Neuronal stem cell (in vitro differentiated cells): ENCODE results near the gene ZBTB7C.

Experiments
- DNase-seq: peaks from one replicate; pipeline ENCODE4 v3.0.0-alpha.2; 2013; ENCODE audit warnings: low spot score
- H2AFZ ChIP-seq: one replicate; pipeline ENCODE4 v1.6.1; 2013; ENCODE audit warnings: mild to moderate bottlenecking, low read length, inconsistent platforms
- H2AK5ac ChIP-seq: 2 replicates; pipeline ENCODE4 v1.6.1; 2013; ENCODE audit warnings: low read depth, mild to moderate bottlenecking, inconsistent platforms, low read length, moderate library complexity, mixed read lengths
- H2BK120ac ChIP-seq: 2 replicates; pipeline ENCODE4 v1.6.1; 2013; ENCODE audit warnings: low read depth, mild to moderate bottlenecking, inconsistent platforms, low read length, moderate library complexity, mixed read lengths
- H2BK12ac ChIP-seq: one replicate; pipeline ENCODE4 v1.6.1; 2013; ENCODE audit warnings: low read length, inconsistent platforms
- H2BK15ac ChIP-seq: 2 replicates; pipeline ENCODE4 v1.6.1; 2013; ENCODE audit warnings: mild to moderate bottlenecking, low read length, inconsistent platforms, mixed read lengths
- H2BK5ac ChIP-seq: one replicate; pipeline ENCODE4 v1.6.1; 2013; ENCODE audit warnings: inconsistent platforms, mild to moderate bottlenecking, low read length, moderate library complexity
- H3K14ac ChIP-seq: one replicate; pipeline ENCODE4 v1.6.1; 2013; ENCODE audit warnings: low read length, inconsistent platforms
- H3K18ac ChIP-seq: 2 replicates; pipeline ENCODE4 v1.6.1; 2013; ENCODE audit warnings: low read length, inconsistent platforms
- H3K23ac ChIP-seq: 2 replicates; pipeline ENCODE4 v1.6.1; 2013; ENCODE audit warnings: low read depth, mild to moderate bottlenecking, mixed read lengths, low read length, inconsistent platforms; ENCODE audit not compliant: poor library complexity
- H3K27ac ChIP-seq: replicated peaks from 3 replicates; pipeline ENCODE4 v1.5.1; 2013; ENCODE audit warnings: low read length, inconsistent platforms
- H3K27me3 ChIP-seq, 3 experiments: 2 replicates each; pipeline ENCODE4 v1.6.1; 2013; ENCODE audit warnings: low read length in 3 of 3, mild to moderate bottlenecking in 2 of 3, inconsistent platforms in 1 of 3, low read depth in 1 of 3, mixed read lengths in 1 of 3, moderate library complexity in 1 of 3; ENCODE audit not compliant: control insufficient read depth in 3 of 3, insufficient read depth in 3 of 3
- H3K36me3 ChIP-seq, 2 donors: replicated peaks in 1 of 2; 2 replicates each; pipeline ENCODE4 v1.6.1; 2013; ENCODE audit warnings: low read length in 2 of 2; ENCODE audit not compliant: control insufficient read depth in 2 of 2, insufficient read depth in 2 of 2
- H3K4ac ChIP-seq: 2 replicates; pipeline ENCODE4 v1.6.1; 2013; ENCODE audit warnings: inconsistent platforms, mild to moderate bottlenecking, low read length, moderate library complexity
- H3K4me1 ChIP-seq, 2 donors: 1 replicate in 1 of 2; 2 replicates in 1 of 2; pipeline ENCODE4 v1.6.1; 2013; ENCODE audit warnings: low read length in 2 of 2, low read depth in 1 of 2; ENCODE audit not compliant: control insufficient read depth in 2 of 2, insufficient read depth in 1 of 2
- H3K4me2 ChIP-seq: one replicate; pipeline ENCODE4 v1.6.1; 2013; ENCODE audit warnings: mild to moderate bottlenecking, low read length, inconsistent platforms; ENCODE audit not compliant: insufficient read depth, poor library complexity, severe bottlenecking
- H3K4me3 ChIP-seq, 2 donors: 2 replicates each; pipeline ENCODE4 v1.5.1; 2013; ENCODE audit warnings: low read length in 2 of 2, mild to moderate bottlenecking in 2 of 2, inconsistent platforms in 1 of 2, moderate library complexity in 1 of 2
- H3K79me1 ChIP-seq: one replicate; pipeline ENCODE4 v1.6.1; 2013; ENCODE audit warnings: low read depth, mild to moderate bottlenecking, inconsistent platforms, low read length, moderate library complexity
- H3K9ac ChIP-seq: one replicate; pipeline ENCODE4 v1.6.1; 2013; ENCODE audit warnings: mild to moderate bottlenecking, low read depth, low read length, inconsistent platforms; ENCODE audit not compliant: poor library complexity
- H3K9me3 ChIP-seq, 2 donors: replicated peaks in 1 of 2; 2 replicates each; pipeline versions ENCODE3 to v1.6.1; 2013; ENCODE audit warnings: low read length in 2 of 2, mild to moderate bottlenecking in 2 of 2, inconsistent platforms in 1 of 2, low read depth in 1 of 2, mixed read lengths in 1 of 2, moderate library complexity in 1 of 2; ENCODE audit not compliant: control insufficient read depth in 2 of 2, insufficient read depth in 1 of 2
- H4K8ac ChIP-seq: one replicate; pipeline ENCODE4 v1.6.1; 2013; ENCODE audit warnings: low read depth, mild to moderate bottlenecking, inconsistent platforms, low read length, moderate library complexity
- H4K91ac ChIP-seq: one replicate; pipeline ENCODE4 v1.6.1; 2013; ENCODE audit warnings: low read length, low read depth, mild to moderate bottlenecking, inconsistent platforms; ENCODE audit not compliant: poor library complexity
- WGBS, 2 donors: extraction: QIAGEN DNeasy Blood & Tissue Kit; methylation state at CpG; one replicate each; pipeline ENCODE4 v1.1.7; 2013; ENCODE audit warnings: missing lambda C conversion rate in 2 of 2, mixed read lengths in 1 of 2; ENCODE audit not compliant: insufficient read length in 2 of 2, insufficient replicate concordance in 1 of 2; ENCODE audit errors: extremely low coverage in 2 of 2; 5-methylcytosine and 5-hydroxymethylcytosine counted together

Gene ZBTB7C

DNA sequence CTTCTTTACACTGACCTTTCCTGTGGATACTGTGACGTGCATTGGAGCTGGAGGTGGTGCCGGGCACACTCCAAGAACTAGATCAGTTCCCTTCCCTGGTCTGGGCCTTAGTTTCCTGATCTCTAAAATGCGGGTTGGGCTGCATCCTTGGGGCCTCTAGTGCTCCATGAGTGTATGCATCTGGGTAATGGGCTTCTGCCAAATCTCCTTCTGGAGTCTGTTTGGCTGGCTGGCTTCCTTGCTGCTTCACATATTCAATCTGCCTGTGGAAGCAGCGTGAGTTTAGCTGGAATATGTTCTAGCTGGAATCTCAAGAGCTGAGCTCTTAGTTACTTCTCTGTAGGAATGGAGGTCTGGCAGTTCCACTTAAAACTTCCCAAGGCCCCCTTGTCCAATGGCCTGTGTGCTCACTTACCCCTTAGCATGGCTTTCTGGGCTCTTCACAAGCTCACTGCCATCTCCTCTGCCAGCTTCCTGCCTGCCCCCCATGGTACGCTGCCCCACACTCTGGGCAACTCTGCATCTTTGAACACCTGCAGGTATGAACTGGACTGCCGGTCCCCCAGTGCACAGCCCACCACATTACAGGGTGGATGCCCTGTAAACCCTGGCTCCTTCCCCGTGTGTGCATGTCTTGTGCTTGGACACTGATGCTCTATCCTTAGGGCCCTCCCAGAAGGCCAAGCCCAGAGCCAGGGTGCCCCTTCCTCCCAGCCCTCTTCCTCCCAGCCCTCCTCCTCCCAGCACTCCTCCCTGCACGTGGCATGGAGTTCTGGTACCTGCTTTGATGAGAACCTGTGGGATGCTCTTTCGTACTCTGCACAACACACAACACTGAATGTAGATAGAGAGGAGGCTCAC, 375.2 kb downstream of the ZBTB7C start:
- H3K4me3 ChIP-seq = no peak overlapping the region

DNA sequence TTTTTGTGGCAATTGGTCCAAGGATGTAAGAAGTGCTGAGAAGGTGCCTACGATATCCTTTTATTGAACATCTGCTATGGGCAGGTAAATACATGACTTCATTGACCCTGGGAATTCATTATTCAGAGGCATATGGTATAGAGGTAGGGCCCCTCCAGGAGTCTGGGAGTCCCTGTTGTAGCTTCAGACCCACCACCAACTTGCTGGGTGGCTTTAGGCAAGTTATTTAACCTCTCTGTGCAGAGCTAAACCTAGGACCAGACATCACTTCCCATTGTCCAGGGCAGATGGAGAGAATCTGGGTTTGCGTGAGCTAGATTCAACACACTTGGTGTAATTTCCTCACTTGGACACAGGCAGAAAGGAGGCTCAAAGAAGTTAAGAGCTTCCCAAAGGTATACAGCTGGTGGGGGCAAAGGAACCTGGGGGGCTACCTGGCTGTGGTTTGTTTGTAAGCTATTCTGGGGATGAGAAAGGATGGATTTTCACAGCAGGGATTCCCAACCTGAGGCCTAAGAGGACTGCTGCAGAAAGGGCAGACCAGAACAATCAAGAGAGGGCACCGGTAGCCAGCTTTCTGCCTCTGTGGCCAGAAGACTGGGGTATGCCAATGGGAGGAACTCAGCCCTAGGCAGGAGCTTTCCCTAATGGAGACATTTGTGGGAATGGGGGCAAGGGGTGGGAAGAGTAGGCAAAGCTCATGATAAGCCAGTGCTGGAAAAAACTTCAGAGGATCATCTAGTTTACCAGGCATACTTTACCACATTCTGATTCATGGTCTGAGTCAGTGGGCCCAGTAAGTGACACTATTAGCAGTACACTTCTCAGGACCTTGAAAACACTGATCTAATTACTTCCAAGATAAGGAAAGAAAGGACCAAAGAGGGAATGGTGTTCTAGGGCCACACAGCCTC, 376.1 kb downstream of the ZBTB7C start:
- no CpG with 5 or more reads among the region's 3 CpGs for WGBS, 2 donors
- H3K36me3 ChIP-seq = no peaks in the 10 kb centered on the region
- no peaks in the 10 kb centered on the region for H3K9me3 ChIP-seq
- H2BK12ac ChIP-seq = no peak overlapping the region
- no peak overlapping the region for H4K8ac ChIP-seq
- peaks cover 0 to 8% of the 10 kb centered on the region in 2 donors for H3K4me1 ChIP-seq
- H2BK15ac ChIP-seq = no peak overlapping the region
- no peak overlapping the region for H3K14ac ChIP-seq
- no peak overlapping the region for H2AK5ac ChIP-seq
- H4K91ac ChIP-seq = no peak overlapping the region
- H3K4me3 ChIP-seq = no peak overlapping the region
- no peak overlapping the region for H2BK120ac ChIP-seq
- H3K9ac ChIP-seq = no peak overlapping the region
- H3K4ac ChIP-seq = no peak overlapping the region
- H3K23ac ChIP-seq = no peak overlapping the region
- H2AFZ ChIP-seq = no peak overlapping the region
- H3K4me2 ChIP-seq = no peak overlapping the region
- no peak for DNase-seq
- H3K18ac ChIP-seq = no peak overlapping the region
- peaks cover 0 to 4% (median 0%) of the 10 kb centered on the region in 3 experiments for H3K27me3 ChIP-seq
- no peak overlapping the region for H2BK5ac ChIP-seq
- H3K27ac ChIP-seq = no peak overlapping the region
- no peaks in the 10 kb centered on the region for H3K79me1 ChIP-seq

More for the DNA sequence above, 375.2 kb downstream of the ZBTB7C start:
- no peak overlapping the region for H3K9ac ChIP-seq
- H2BK120ac ChIP-seq = no peak overlapping the region
- no peak overlapping the region for H2AK5ac ChIP-seq
- H3K9me3 ChIP-seq = no peaks in the 10 kb centered on the region
- H2AFZ ChIP-seq = no peak overlapping the region
- H2BK5ac ChIP-seq = no peak overlapping the region
- H3K4ac ChIP-seq = no peak overlapping the region
- no peak overlapping the region for H2BK12ac ChIP-seq
- H3K27me3 ChIP-seq = peaks cover 0 to 4% (median 0%) of the 10 kb centered on the region in 3 experiments
- no peaks in the 10 kb centered on the region for H3K36me3 ChIP-seq
- H3K79me1 ChIP-seq = no peaks in the 10 kb centered on the region
- H4K8ac ChIP-seq = no peak overlapping the region
- no peak overlapping the region for H4K91ac ChIP-seq
- DNase-seq = no peak
- H3K18ac ChIP-seq = no peak overlapping the region
- H3K14ac ChIP-seq = no peak overlapping the region
- H3K4me1 ChIP-seq = peaks cover 0 to 8% of the 10 kb centered on the region in 2 donors
- H3K27ac ChIP-seq = no peak overlapping the region
- H3K23ac ChIP-seq = no peak overlapping the region
- H3K4me2 ChIP-seq = no peak overlapping the region
- H2BK15ac ChIP-seq = no peak overlapping the region
- no CpG with 5 or more reads among the region's 9 CpGs for WGBS, 2 donors

DNA sequence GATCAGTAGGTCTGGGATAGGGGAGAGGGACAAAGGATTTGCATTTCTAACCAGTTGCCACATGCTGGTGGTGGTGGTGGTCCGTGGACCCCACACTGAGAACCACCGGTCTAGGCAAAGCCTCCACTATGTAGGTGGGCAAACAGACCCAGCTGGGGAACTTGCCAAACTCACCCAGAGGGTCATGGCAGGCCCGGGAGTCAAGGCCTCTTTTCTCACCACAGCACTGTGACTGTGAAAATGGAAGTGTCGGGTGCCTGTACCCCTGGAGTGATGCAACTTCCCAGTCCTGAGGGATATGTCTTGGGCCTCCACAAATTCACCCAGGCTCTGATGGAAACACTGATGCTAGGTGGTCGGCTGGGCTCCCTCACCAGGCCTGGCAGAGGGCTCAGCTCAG, 377.5 kb downstream of the ZBTB7C start:
- Histone ChIP-seq H2BK120ac (no peak overlapping the region), H3K9ac (no peak overlapping the region), H3K4me2 (no peak overlapping the region), H3K4me3 (no peak overlapping the region), H3K4ac (no peak overlapping the region), H3K23ac (no peak overlapping the region), H3K4me1 (peaks cover 3 to 11% of the 10 kb centered on the region in 2 donors), H3K36me3 (no peaks in the 10 kb centered on the region), H2BK5ac (no peak overlapping the region), H3K27ac (no peak overlapping the region), H3K14ac (no peak overlapping the region), H2AFZ (no peak overlapping the region), H3K79me1 (no peaks in the 10 kb centered on the region), H2BK12ac (no peak overlapping the region), H3K27me3 (no peaks in the 10 kb centered on the region), H4K91ac (no peak overlapping the region), H2BK15ac (no peak overlapping the region), H2AK5ac (no peak overlapping the region), H3K9me3 (no peaks in the 10 kb centered on the region), H3K18ac (no peak overlapping the region), H4K8ac (no peak overlapping the region)
- WGBS, 2 donors = no CpG with 5 or more reads among the region's 5 CpGs
- no peak for DNase-seq
